ENCODE results near the gene FAM184A. TPM values are rescaled to one million over a fixed set of nuclear protein-coding genes. Genes with fewer than 3 reads are reported as not detected.

The FAM184A gene
- total RNA-seq, 2 donors from 2014 or later, result 205 to 216 TPM

DNA sequence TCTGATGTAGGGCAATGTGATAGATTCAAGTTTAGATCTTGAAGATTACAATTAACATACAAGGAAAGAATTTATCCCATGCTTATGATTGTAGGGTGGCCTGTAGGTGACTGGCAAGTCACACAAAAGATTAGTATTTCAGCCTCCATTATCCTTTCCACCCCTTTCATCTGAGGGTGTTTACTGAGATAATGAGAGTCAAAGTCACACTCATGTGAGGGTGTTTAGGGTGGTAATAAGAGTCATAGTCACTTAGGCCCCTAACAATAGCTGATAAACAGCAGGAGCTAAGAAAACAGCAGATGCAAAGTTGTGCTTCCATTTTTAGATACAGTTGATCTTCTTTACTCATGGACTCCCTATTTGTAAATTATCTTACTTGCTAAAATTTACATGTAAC, 11.4 kb downstream of the FAM184A start:
- Mint-ChIP-seq H3K27me3 (ENCODE audit: insufficient read depth) (no peaks in the 10 kb centered on the region), H3K9me3 (no peaks in the 10 kb centered on the region), H3K4me1 (peaks cover 33% of the 10 kb centered on the region), H3K36me3 (ENCODE audit: low read depth) (peaks cover 2% of the 10 kb centered on the region), H3K27ac (peak overlapping the region; percentile 54), H3K4me3 (no peak overlapping the region)
- no peaks in the 10 kb centered on the region for H3K27me3 ChIP-seq (ENCODE audit: control insufficient read depth, insufficient read depth, low read length, poor library complexity, severe bottlenecking)
- no peak for DNase-seq
- H3K9ac ChIP-seq (ENCODE audit: extremely low read depth, low read length, poor library complexity, severe bottlenecking), result no peak overlapping the region
- no peak overlapping the region for H3K27ac ChIP-seq (ENCODE audit: low read depth, low read length)
- H3K9me3 ChIP-seq (ENCODE audit: control insufficient read depth, low read length), result no peaks in the 10 kb centered on the region
- peaks cover 13% of the 10 kb centered on the region for H3K36me3 ChIP-seq (ENCODE audit: control insufficient read depth, insufficient read depth, low read length)
- TF ChIP-seq, protein P1, sequence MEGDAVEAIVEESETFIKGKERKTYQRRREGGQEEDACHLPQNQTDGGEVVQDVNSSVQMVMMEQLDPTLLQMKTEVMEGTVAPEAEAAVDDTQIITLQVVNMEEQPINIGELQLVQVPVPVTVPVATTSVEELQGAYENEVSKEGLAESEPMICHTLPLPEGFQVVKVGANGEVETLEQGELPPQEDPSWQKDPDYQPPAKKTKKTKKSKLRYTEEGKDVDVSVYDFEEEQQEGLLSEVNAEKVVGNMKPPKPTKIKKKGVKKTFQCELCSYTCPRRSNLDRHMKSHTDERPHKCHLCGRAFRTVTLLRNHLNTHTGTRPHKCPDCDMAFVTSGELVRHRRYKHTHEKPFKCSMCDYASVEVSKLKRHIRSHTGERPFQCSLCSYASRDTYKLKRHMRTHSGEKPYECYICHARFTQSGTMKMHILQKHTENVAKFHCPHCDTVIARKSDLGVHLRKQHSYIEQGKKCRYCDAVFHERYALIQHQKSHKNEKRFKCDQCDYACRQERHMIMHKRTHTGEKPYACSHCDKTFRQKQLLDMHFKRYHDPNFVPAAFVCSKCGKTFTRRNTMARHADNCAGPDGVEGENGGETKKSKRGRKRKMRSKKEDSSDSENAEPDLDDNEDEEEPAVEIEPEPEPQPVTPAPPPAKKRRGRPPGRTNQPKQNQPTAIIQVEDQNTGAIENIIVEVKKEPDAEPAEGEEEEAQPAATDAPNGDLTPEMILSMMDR (conservative IDR thresholded peaks at IDR 0.05), result no peak
- H3K4me1 ChIP-seq (ENCODE audit: control insufficient read depth, insufficient read depth, low read length), result peaks cover 12% of the 10 kb centered on the region
- H3K4me3 ChIP-seq (ENCODE audit: low read length), result peak overlapping the region; percentile 77

DNA sequence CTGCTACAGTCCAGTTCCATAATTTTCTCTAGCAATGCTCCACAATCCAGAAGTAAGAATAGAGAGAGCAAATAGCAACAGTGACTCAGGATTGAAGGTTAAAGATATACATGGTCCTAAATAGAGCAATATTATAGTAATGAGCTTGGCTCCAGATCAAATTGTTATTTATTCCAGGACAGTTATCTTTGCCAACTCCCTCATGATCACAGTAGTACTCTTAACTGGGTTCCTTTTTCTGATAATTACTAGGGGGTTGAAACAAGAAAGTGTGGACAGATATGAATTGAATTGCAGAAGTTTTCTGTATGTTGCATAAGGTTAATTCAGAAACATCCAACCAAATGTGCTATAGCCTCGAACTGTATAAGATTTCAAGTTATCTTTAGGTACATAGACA, 11.9 kb downstream of the FAM184A start:
- Histone ChIP-seq H3K4me3 (ENCODE audit: low read length) (peak overlapping the region; percentile 77), H3K4me1 (ENCODE audit: control insufficient read depth, insufficient read depth, low read length) (peaks cover 13% of the 10 kb centered on the region), H3K36me3 (ENCODE audit: control insufficient read depth, insufficient read depth, low read length) (peaks cover 16% of the 10 kb centered on the region), H3K9me3 (ENCODE audit: control insufficient read depth, low read length) (no peaks in the 10 kb centered on the region), H3K27me3 (ENCODE audit: control insufficient read depth, insufficient read depth, low read length, poor library complexity, severe bottlenecking) (no peaks in the 10 kb centered on the region), H3K9ac (ENCODE audit: extremely low read depth, low read length, poor library complexity, severe bottlenecking) (no peak overlapping the region), H3K27ac (ENCODE audit: low read depth, low read length) (no peak overlapping the region)
- H3K36me3 Mint-ChIP-seq (ENCODE audit: low read depth), result peaks cover 4% of the 10 kb centered on the region
- 83% methylated on average over 1 of the region's 1 CpG; no CpG with 5 or more reads in 1 of the 2 experiments for WGBS, 2 experiments (ENCODE audit: insufficient coverage in 1 of 2, insufficient read length in 1 of 2)
- no peak overlapping the region for H3K27ac Mint-ChIP-seq
- TF ChIP-seq, protein P1 (conservative IDR thresholded peaks at IDR 0.05), result no peak
- H3K4me1 Mint-ChIP-seq, result peaks cover 37% of the 10 kb centered on the region
- H3K9me3 Mint-ChIP-seq, result no peaks in the 10 kb centered on the region
- DNase-seq, result no peak
- no peaks in the 10 kb centered on the region for H3K27me3 Mint-ChIP-seq (ENCODE audit: insufficient read depth)
- no peak overlapping the region for H3K4me3 Mint-ChIP-seq

DNA sequence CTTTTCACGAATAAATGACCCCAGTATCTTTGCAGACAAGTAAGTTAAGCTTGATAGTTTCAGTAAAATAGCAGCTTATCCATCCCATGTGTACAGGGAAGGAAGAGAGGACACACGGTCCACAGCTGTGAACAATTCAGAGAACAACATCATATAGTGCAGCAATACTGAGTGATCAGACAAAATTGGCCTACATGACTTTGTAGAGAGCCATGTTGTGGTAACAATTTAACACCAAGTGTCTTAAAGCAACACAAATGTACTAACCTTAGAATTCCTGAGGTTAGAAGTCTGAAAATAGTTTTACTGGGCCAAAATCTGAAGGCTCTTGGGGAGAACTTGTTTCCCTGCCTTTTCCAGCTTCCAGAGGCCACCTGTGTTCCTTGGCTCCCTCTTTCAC, 12.5 kb downstream of the FAM184A start:
- no peak for DNase-seq
- Histone ChIP-seq H3K4me1 (ENCODE audit: control insufficient read depth, insufficient read depth, low read length) (peaks cover 13% of the 10 kb centered on the region), H3K27ac (ENCODE audit: low read depth, low read length) (no peak overlapping the region), H3K9ac (ENCODE audit: extremely low read depth, low read length, poor library complexity, severe bottlenecking) (peak overlapping the region; percentile 52), H3K9me3 (ENCODE audit: control insufficient read depth, low read length) (no peaks in the 10 kb centered on the region), H3K27me3 (ENCODE audit: control insufficient read depth, insufficient read depth, low read length, poor library complexity, severe bottlenecking) (no peaks in the 10 kb centered on the region), H3K36me3 (ENCODE audit: control insufficient read depth, insufficient read depth, low read length) (peaks cover 18% of the 10 kb centered on the region), H3K4me3 (ENCODE audit: low read length) (peak overlapping the region; percentile 77)
- Mint-ChIP-seq H3K27ac (no peak overlapping the region), H3K4me3 (no peak overlapping the region), H3K36me3 (ENCODE audit: low read depth) (peaks cover 6% of the 10 kb centered on the region), H3K9me3 (no peaks in the 10 kb centered on the region), H3K4me1 (peaks cover 35% of the 10 kb centered on the region), H3K27me3 (ENCODE audit: insufficient read depth) (no peaks in the 10 kb centered on the region)
- WGBS, 2 experiments (ENCODE audit: insufficient coverage in 1 of 2, insufficient read length in 1 of 2), result 76 to 94% methylated on average over 2 of the region's 2 CpGs
- TF ChIP-seq, protein P1 (conservative IDR thresholded peaks at IDR 0.05), result no peak

Measured in endodermal cell (in vitro differentiated cells).